WI38 (cell line): ENCODE measurements around the gene OR4K13.

ENCODE experiments used
- H3K4me3 ChIP-seq: 2 replicates; pipeline ENCODE4 v1.5.1; 2011; ENCODE audit warnings: low read depth, mild to moderate bottlenecking, control low read depth, low read length
- CTCF ChIP-seq: IDR thresholded peaks from 2 replicates; pipeline ENCODE4 v1.5.1; 2012; ENCODE audit warnings: low read depth, mild to moderate bottlenecking, control low read depth, low read length

The OR4K13 gene, protein sequence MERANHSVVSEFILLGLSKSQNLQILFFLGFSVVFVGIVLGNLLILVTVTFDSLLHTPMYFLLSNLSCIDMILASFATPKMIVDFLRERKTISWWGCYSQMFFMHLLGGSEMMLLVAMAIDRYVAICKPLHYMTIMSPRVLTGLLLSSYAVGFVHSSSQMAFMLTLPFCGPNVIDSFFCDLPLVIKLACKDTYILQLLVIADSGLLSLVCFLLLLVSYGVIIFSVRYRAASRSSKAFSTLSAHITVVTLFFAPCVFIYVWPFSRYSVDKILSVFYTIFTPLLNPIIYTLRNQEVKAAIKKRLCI

GRCh38 chr14:20035938-20036337 lies at the start of gene OR4K13:
Gene OR4K13, minus strand, starts transcription at chr14:20036038. Its CDS starts 1,280 bp downstream, at chr14:20034758.
- no peak within 1 kb of the TSS for H3K4me3 ChIP-seq
- no peak for TF ChIP-seq CTCF

DNA sequence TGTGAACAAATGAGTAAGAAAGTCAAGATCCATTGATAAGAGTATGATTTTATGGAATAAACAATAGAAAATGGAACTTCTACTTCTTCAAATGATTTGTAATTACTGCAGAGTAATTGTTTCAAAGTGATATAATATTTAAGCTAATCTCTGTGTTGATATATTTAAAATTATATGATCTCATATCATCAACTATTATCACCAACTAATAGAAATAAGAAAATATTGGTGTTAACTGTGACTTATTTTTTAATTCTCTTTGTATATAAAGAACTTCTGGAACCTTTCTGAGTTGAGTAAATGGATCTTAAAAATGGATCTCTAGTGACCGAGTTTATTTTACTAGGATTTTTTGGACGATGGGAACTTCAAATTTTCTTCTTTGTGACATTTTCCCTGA lies 23.9 kb upstream of the OR4K13 start, which contains the start of gene OR4L1:
OR4L1 (plus strand) TSS at position 301 of the 400 bp plus-strand sequence; CDS start at position 301, 0 bp downstream.
- H3K4me3 ChIP-seq: no peak within 1 kb of the TSS
- TF ChIP-seq CTCF: no peak

- no peak for TF ChIP-seq CTCF
- H3K4me3 ChIP-seq: no peak overlapping the region
Observed at GRCh38 chr14:20048202-20048601, 12.4 kb upstream of the OR4K13 start.

DNA sequence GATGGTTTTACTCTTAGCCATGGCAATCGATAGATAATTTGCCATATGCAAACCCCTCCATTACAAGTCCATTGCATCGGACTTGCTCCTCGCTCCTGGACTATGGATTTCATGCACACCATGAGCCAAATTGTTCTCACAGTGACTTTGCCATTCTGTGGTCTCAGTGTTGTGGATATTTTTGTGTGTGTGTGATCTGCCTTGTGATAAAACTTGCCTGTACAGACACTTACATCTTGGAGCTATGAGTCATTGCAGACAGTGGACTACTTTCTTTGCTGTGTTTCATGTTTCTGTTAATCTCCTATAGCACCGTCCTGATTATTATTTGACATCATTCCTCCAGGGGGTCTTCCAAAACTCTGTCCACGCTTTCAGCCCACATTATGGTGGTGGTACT lies 8.4 kb upstream of the OR4K13 start:
- H3K4me3 ChIP-seq: no peak overlapping the region
- no peak for TF ChIP-seq CTCF

GRCh38 chr14:20035449-20035848 lies 389 bp downstream of the OR4K13 start:
- no peak for TF ChIP-seq CTCF
- no peak overlapping the region for H3K4me3 ChIP-seq

- TF ChIP-seq CTCF: no peak
- H3K4me3 ChIP-seq: no peak overlapping the region
Observed at GRCh38 chr14:20031058-20031457, 4.8 kb downstream of the OR4K13 start.

DNA sequence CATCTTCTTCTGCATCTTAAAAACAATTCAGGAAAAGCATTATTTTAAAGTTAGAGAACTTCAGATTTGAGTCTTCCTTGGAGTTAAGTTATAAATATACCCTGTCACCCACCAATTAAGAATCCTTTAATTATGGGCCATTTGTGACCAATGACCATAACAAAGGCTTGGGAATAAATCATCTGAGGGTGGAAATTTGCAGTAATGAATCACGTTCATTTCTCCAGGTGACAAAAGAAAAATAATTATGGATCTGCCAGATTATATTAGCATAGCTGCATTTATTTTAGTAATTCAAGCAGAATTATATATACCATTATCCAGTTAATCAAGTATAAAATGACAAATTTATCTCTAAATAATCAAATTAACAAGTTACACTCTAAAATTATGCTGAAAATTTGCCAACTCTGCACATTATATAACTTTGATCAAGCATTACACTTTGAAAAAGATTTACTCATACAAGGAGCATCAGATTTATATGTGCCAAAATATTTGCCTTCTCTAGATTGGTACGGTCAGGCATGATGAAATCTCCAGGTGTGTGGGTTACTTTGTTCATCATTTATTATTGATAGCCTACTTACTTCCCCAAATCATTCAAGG lies 16.5 kb downstream of the OR4K13 start, which contains the start of gene OR4K14:
OR4K14 (minus strand) TSS at position 51 of the 609 bp plus-strand sequence. CDS start 4,114 bp downstream, outside the sequence.
- H3K4me3 ChIP-seq: no peak within 1 kb of the TSS
- TF ChIP-seq CTCF: no peak
